Ishikawa (cell line): Measurements from ENCODE around the gene ADISSP.
A peak's percentile ranks its signal among the peaks of the same experiment; 100 is the strongest.

Experiments used
- CEBPB ChIP-seq: IDR thresholded peaks from 2 replicates; pipeline ENCODE4 v1.6.1; 2012
- CREB1 ChIP-seq: IDR thresholded peaks from 2 replicates; pipeline ENCODE4 v1.6.1; 2012; ENCODE audit warnings: low read depth
- EGR1 ChIP-seq: IDR thresholded peaks from 2 replicates; pipeline ENCODE4 v1.6.1; 2012
- EP300 ChIP-seq: IDR thresholded peaks from 2 replicates; pipeline ENCODE4 v1.6.1; 2012; ENCODE audit warnings: borderline replicate concordance
- FOXM1 ChIP-seq: IDR thresholded peaks from 2 replicates; pipeline ENCODE4 v1.6.1; 2012; ENCODE audit warnings: low read depth, borderline replicate concordance
- NFIC ChIP-seq: IDR thresholded peaks from 2 replicates; pipeline ENCODE4 v1.6.1; 2012
- RAD21 ChIP-seq: IDR thresholded peaks from 2 replicates; pipeline ENCODE4 v1.6.1; 2012; ENCODE audit warnings: low read depth
- TAF1 ChIP-seq: IDR thresholded peaks from 2 replicates; pipeline ENCODE4 v1.6.1; 2012; ENCODE audit warnings: low read depth, mild to moderate bottlenecking
- TCF12 ChIP-seq: IDR thresholded peaks from 2 replicates; pipeline ENCODE4 v1.6.1; 2012; ENCODE audit warnings: low read depth
- TEAD4 ChIP-seq: IDR thresholded peaks from 2 replicates; pipeline ENCODE4 v1.6.1; 2012
- YY1 ChIP-seq: IDR thresholded peaks from 2 replicates; pipeline ENCODE4 v1.6.1; 2012; ENCODE audit warnings: low read depth
- ZBTB7A ChIP-seq: IDR thresholded peaks from 2 replicates; pipeline ENCODE4 v1.6.1; 2012; ENCODE audit warnings: low read depth
- TF ChIP-seq, protein P1 (sequence below): IDR thresholded peaks from 2 replicates; pipeline ENCODE4 v1.6.1; 2012
- TF ChIP-seq, protein P2 (sequence below): IDR thresholded peaks from 2 replicates; pipeline ENCODE4 v1.6.1; 2012
- TF ChIP-seq, protein P3 (sequence below): IDR thresholded peaks from 2 replicates; pipeline ENCODE4 v1.6.1; 2012; ENCODE audit warnings: low read depth, mild to moderate bottlenecking

Gene ADISSP

DNA sequence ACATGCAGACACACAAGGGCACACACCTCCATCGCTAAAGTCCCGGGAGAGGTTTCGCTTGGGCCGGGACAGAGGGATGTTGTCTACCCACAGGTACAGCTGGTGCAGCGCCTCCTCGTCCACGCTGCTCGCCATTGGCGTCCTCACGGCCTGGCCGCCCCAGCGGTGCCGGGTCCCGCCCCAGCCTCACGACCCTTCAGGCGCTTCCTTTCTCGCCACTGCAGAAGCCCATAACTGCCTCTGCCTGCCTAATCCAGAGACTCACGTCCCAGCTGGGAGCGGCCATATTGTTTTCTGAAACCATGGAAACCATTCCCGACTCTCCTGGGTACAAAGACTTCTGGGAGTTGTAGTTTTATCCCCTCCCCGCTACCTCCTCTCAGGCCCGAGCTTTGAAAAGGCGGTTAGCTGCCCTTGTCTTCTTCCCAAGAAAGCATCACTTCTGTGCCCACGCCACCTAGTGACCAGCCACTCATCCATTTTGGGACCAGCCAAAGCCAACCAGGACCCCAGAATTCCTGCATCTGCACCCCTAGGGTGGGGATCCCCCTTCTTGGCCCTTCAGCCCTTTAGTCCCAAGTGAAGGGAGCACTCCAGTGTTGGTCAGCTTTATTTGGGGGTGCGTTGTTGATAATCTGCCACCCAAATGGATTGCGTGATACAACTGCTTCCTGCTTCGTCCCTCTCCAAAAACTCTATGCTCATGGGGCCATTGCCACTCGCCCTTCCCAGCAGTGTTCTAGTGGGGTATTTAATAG, 13.8 kb upstream of the ADISSP start, which contains the start of gene SPEF1:
TSS of gene SPEF1 (minus strand) at position 296 of the 758 bp plus-strand sequence. CDS start at position 135, 161 bp downstream.
- TF ChIP-seq, protein P1, sequence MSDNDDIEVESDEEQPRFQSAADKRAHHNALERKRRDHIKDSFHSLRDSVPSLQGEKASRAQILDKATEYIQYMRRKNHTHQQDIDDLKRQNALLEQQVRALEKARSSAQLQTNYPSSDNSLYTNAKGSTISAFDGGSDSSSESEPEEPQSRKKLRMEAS, result peak; percentile 46; the same call in 1 of the 2 replicates
- TF ChIP-seq CEBPB (no peak), YY1 (peak; percentile 98), ZBTB7A (no peak), NFIC (no peak), FOXM1 (no peak), EGR1 (peak; percentile 34; the same call in 1 of the 2 replicates), EP300 (no peak), CREB1 (no peak; the same call in 1 of the 2 replicates), TCF12 (no peak), TAF1 (no peak), RAD21 (peak; percentile 47), TEAD4 (no peak)
- TF ChIP-seq, protein P2, sequence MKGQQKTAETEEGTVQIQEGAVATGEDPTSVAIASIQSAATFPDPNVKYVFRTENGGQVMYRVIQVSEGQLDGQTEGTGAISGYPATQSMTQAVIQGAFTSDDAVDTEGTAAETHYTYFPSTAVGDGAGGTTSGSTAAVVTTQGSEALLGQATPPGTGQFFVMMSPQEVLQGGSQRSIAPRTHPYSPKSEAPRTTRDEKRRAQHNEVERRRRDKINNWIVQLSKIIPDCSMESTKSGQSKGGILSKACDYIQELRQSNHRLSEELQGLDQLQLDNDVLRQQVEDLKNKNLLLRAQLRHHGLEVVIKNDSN, result no peak
- TF ChIP-seq, protein P3, sequence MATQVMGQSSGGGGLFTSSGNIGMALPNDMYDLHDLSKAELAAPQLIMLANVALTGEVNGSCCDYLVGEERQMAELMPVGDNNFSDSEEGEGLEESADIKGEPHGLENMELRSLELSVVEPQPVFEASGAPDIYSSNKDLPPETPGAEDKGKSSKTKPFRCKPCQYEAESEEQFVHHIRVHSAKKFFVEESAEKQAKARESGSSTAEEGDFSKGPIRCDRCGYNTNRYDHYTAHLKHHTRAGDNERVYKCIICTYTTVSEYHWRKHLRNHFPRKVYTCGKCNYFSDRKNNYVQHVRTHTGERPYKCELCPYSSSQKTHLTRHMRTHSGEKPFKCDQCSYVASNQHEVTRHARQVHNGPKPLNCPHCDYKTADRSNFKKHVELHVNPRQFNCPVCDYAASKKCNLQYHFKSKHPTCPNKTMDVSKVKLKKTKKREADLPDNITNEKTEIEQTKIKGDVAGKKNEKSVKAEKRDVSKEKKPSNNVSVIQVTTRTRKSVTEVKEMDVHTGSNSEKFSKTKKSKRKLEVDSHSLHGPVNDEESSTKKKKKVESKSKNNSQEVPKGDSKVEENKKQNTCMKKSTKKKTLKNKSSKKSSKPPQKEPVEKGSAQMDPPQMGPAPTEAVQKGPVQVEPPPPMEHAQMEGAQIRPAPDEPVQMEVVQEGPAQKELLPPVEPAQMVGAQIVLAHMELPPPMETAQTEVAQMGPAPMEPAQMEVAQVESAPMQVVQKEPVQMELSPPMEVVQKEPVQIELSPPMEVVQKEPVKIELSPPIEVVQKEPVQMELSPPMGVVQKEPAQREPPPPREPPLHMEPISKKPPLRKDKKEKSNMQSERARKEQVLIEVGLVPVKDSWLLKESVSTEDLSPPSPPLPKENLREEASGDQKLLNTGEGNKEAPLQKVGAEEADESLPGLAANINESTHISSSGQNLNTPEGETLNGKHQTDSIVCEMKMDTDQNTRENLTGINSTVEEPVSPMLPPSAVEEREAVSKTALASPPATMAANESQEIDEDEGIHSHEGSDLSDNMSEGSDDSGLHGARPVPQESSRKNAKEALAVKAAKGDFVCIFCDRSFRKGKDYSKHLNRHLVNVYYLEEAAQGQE, result no peak

DNA sequence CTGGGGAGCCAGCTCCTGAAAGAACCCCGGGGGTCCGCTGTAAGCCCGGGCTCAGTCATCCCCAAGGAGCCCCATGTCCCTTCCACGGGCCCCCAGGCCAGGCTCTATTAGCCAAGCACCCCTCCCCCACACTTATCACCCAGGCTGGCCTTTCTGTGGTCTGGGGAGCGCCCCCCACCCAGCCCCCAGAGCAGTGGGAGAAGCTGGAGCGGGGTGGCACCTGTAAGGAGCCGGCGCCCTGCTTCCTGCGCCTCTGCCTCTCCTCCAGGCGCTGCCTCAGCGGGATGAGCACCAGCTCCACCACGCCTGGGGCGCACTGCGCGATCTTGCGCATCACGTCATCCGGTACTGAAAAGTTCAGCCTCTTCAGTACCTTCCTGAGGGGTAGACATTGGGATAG, 11.4 kb upstream of the ADISSP start:
- TF ChIP-seq ZBTB7A (no peak), TAF1 (no peak), CREB1 (no peak), YY1 (no peak), FOXM1 (no peak), TEAD4 (no peak), TCF12 (no peak)
- TF ChIP-seq, protein P2, result no peak

DNA sequence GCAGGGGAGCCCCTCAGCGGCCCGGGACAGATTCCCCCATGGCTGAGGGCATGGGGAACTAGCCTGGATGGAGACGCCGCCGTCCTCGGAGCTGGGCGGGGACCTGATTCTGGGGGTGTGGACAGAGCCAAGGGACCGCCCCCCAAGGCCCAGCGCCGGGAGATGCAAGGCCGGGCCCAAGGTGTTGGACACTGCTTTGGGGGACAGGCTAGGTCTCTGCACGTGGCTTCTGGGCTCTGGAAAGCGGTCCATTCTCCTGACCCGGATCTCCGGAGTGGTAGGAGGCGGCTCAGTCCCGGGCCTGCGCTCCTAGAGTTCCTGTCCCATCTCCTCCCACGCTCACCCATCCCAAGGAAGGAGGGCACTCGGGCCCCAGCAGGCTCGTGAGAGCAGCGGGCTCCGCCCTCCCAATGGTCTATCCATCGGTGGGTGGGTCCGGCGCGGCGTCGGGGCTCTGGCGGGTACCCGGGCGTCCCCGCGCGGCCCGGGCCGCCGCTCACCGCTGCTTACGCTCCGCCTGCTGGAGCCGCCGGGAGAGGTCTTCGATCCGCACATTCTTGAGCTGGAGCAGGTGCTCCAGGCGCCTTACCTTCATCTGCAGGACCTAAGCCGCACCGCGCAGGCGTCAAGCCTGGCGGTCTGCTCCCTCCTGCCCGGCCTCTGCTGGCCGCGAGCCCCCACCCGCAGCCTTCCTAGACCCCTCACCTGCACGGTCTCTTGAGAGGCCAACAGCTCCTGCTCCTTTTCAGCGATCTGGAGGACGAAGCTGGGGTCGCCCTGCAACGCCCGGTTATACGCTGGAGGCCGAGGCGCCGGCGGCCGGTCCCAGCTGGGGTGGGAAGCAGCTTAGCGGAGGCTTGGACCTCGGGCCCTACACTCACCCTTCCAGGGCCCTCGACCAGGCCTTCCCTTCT, 10.4 kb upstream of the ADISSP start:
- TF ChIP-seq RAD21, result no peak; the same call in 1 of the 2 replicates
- TF ChIP-seq ZBTB7A, result no peak; the same call in 1 of the 2 replicates
- peak; percentile 84 for TF ChIP-seq EGR1
- TF ChIP-seq, protein P1, result peak; percentile 58
- no peak; the same call in 1 of the 2 replicates for TF ChIP-seq TAF1

DNA sequence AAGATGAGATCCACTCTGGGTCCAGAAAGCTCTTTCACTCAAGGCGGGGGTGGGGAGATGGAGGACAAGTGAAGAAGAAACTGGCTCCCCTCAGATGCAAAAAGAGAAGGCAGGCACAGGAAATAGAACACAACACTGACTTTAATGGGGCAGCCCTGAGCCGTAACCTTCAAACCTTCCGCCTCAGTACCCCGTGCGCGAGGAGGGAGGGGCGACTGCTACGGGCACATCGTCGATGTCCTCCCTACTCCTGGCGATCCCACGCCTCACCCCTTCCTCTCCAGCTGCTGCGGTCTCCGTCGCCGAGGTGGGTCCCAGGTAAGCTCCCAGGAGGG, 9.8 kb upstream of the ADISSP start:
- TF ChIP-seq TAF1 (no peak), CREB1 (no peak), NFIC (no peak)
- TF ChIP-seq, protein P2, result no peak
- TF ChIP-seq, protein P3, result no peak
- TF ChIP-seq, protein P1, result no peak

DNA sequence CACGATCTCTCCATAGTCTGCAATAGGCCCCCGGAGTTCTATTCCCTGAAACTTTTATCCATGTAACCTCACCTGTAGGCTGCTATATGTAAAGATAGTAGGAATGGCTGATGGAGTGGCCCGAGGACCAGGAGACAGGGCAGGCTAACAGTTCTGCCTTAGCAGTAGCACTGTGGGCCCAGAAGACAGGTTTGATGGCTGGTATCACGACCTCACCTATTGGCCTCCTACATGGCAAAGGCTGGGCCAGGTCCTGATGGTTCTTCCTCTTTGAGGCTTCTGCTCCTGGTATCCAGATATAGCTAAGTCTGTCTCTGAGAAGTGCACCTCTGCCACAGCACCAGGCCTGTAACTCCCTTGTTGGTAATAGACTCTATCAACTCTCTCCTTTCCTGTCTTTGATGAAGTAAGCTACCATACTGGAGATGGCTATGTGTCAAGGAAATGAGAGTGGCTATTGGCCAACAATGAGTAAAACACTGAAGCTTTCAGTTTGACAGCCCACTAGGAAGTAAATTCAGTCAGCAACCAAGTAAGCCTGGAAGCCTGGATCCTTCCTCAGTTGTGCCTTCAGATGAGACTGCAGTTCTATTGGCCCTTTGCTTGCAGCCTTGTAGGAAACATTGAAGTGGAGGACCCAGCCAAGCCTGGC, 8.0 kb upstream of the ADISSP start:
- TF ChIP-seq TAF1, result no peak
- TF ChIP-seq EP300, result no peak
- no peak for TF ChIP-seq NFIC
- no peak for TF ChIP-seq EGR1
- TF ChIP-seq, protein P3, result no peak
- TF ChIP-seq, protein P2, result no peak
